B cell (primary cell): ENCODE measurements around the gene TXNDC11. TPM values are rescaled to one million over a fixed set of nuclear protein-coding genes. Genes with fewer than 3 reads are reported as not detected.
A peak's percentile ranks its signal among the peaks of the same experiment; 100 is the strongest.

Experiments used
- ATAC-seq: fragments of 200-7000 bp; cut with Tn5 transposase; one replicate; pipeline ENCODE4 v1.10.0; 2021; ENCODE audit warnings: low read depth, mild to moderate bottlenecking, moderate number of reproducible peaks, moderate library complexity
- CTCF ChIA-PET: fragments of 350-600 bp; sonication (Branson Sonifier 250); formaldehyde crosslinking; loops from one replicate; lab custom pipeline; 2021; ENCODE audit warnings: antibody characterized with exemption, inconsistent platforms; lab: Charles Lee
- POLR2A ChIA-PET: fragments of 350-600 bp; sonication (Branson Sonifier 250); formaldehyde crosslinking; loops from one replicate; lab custom pipeline; 2021; ENCODE audit warnings: antibody characterized with exemption; lab: Charles Lee
- DNase-seq: peaks from one replicate; pipeline ENCODE4 v3.0.0; 2013
- H2AFZ ChIP-seq: 2 replicates; pipeline ENCODE4 v1.6.1; 2012; ENCODE audit warnings: mild to moderate bottlenecking, low read depth, low read length; ENCODE audit not compliant: insufficient read depth, poor library complexity, severe bottlenecking
- H3K27ac ChIP-seq, 2 donors: 1 replicate in 1 of 2; 2 replicates in 1 of 2; pipeline ENCODE4 v1.5.1; 2012 to 2013; ENCODE audit warnings: low read length in 2 of 2, mild to moderate bottlenecking in 2 of 2, moderate library complexity in 1 of 2
- H3K27me3 ChIP-seq, 4 experiments: fragments of 200-600 bp in 1 of 4; sonication (generic) in 1 of 4; replicated peaks in 1 of 4; 1 replicate in 2 of 4; 2 replicates in 2 of 4; pipeline versions ENCODE4 v1.6.1 to v1.7.0; 2013 to 2016; ENCODE audit warnings: low read length in 3 of 4, mild to moderate bottlenecking in 2 of 4, mixed read lengths in 1 of 4, moderate library complexity in 1 of 4; ENCODE audit not compliant: insufficient read depth in 4 of 4, control insufficient read depth in 3 of 4; ENCODE audit errors: control extremely low read depth in 1 of 4
- H3K36me3 ChIP-seq, 2 experiments: replicated peaks in 1 of 2; 1 replicate in 1 of 2; 2 replicates in 1 of 2; pipeline versions ENCODE4 v1.6.1 to v1.7.1; 2013; ENCODE audit warnings: low read length in 1 of 2; ENCODE audit not compliant: insufficient read depth in 2 of 2, control insufficient read depth in 1 of 2; ENCODE audit errors: control extremely low read depth in 1 of 2, extremely low read depth in 1 of 2
- H3K4me1 ChIP-seq, 2 donors: fragments of 200-600 bp in 1 of 2; sonication (generic) in 1 of 2; 1 replicate in 1 of 2; 2 replicates in 1 of 2; pipeline versions ENCODE4 v1.5.1 to v1.6.1; 2013 to 2017; ENCODE audit warnings: low read length in 2 of 2; ENCODE audit not compliant: control insufficient read depth in 2 of 2, insufficient read depth in 2 of 2
- H3K4me2 ChIP-seq: replicated peaks from 2 replicates; pipeline ENCODE3; 2012; ENCODE audit warnings: mild to moderate bottlenecking, low read depth, low read length; ENCODE audit not compliant: poor library complexity, severe bottlenecking
- H3K4me3 ChIP-seq, 5 experiments: fragments of 200-600 bp in 1 of 5; sonication (generic) in 1 of 5; 1 replicate in 3 of 5; 2 replicates in 2 of 5; pipeline versions ENCODE4 v1.5.1 to v1.7.0; 2011 to 2016; ENCODE audit warnings: low read length in 4 of 5, mild to moderate bottlenecking in 4 of 5, low read depth in 2 of 5, control low read depth in 1 of 5, moderate library complexity in 1 of 5; ENCODE audit not compliant: insufficient read depth in 1 of 5; ENCODE audit errors: control extremely low read depth in 1 of 5, extremely low read depth in 1 of 5
- H3K79me2 ChIP-seq: fragments of 200-600 bp; sonication (generic); one replicate; pipeline ENCODE4 v1.6.0; 2016; ENCODE audit warnings: low read length; ENCODE audit not compliant: control insufficient read depth, insufficient read depth
- H3K9ac ChIP-seq: fragments of 200-600 bp; sonication (generic); 2 replicates; pipeline ENCODE4 v1.6.1; 2017; ENCODE audit warnings: mild to moderate bottlenecking, low read length, moderate library complexity
- H3K9me3 ChIP-seq, 3 donors: one replicate each; pipeline versions ENCODE4 v1.6.1 to v1.7.1; 2013; ENCODE audit warnings: low read length in 2 of 3; ENCODE audit not compliant: control insufficient read depth in 2 of 3, insufficient read depth in 1 of 3; ENCODE audit errors: control extremely low read depth in 1 of 3
- H4K20me1 ChIP-seq: 2 replicates; pipeline ENCODE4 v1.6.0; 2012; ENCODE audit warnings: mild to moderate bottlenecking, low read length; ENCODE audit not compliant: insufficient read depth, control insufficient read depth, poor library complexity, severe bottlenecking
- H3K27ac Mint-ChIP-seq: one replicate; pipeline ENCODE4 v1.8.0; 2021; ENCODE audit warnings: mixed read lengths
- H3K27me3 Mint-ChIP-seq: one replicate; pipeline ENCODE4 v1.8.0; 2021; ENCODE audit warnings: mixed read lengths
- H3K4me1 Mint-ChIP-seq: one replicate; pipeline ENCODE4 v1.8.0; 2021; ENCODE audit warnings: mixed read lengths
- H3K4me3 Mint-ChIP-seq: one replicate; pipeline ENCODE4 v1.8.0; 2021; ENCODE audit warnings: mixed read lengths
- H3K9me3 Mint-ChIP-seq: one replicate; pipeline ENCODE4 v1.8.0; 2022; ENCODE audit warnings: mixed read lengths; ENCODE audit not compliant: insufficient read depth
- CTCF ChIP-seq: fragments of 200-600 bp; IDR thresholded peaks from one replicate; pipeline ENCODE4 v1.8.0; 2022; ENCODE audit warnings: antibody characterized with exemption, mild to moderate bottlenecking
- EZH2 ChIP-seq: IDR thresholded peaks from 2 replicates; pipeline ENCODE4 v1.6.1; 2012; ENCODE audit warnings: borderline replicate concordance, low read depth, mild to moderate bottlenecking, moderate library complexity, low read length; ENCODE audit not compliant: insufficient read depth, poor library complexity, severe bottlenecking
- WGBS: methylation state at CpG from one replicate; pipeline ENCODE4 v1.1.5; 2013; ENCODE audit warnings: missing lambda C conversion rate; ENCODE audit not compliant: insufficient coverage; 5-methylcytosine and 5-hydroxymethylcytosine counted together
- intact Hi-C: fragments of 100-400 bp; cut with micrococcal nuclease; formaldehyde crosslinking; loops from one replicate; pipeline ENCODE4 v1.10.0; 2022
- polyA plus RNA-seq: library from polyadenylated mRNA; depleted of rRNA; stranded (reverse); fragments of >200 nt; gene quantifications from 2 replicates; pipeline ENCODE4 v1.2.3, GENCODE V29; 2012
- total RNA-seq, 2 donors: library from RNA; stranded (reverse); fragments of 120-200 nt in 1 of 2; gene quantifications; 1 replicate in 1 of 2; 2 replicates in 1 of 2; pipeline versions ENCODE4 v1.2.3 to v1.2.4, GENCODE V29; 2013 to 2022

Gene TXNDC11
- total and polyA plus RNA-seq, 2 donors (not counting 1 experiment from before 2014, with no cell fraction given), result 50.2 to 76.9 TPM

- Mint-ChIP-seq H3K4me1 (peaks cover 43% of the 10 kb centered on the region), H3K27ac (peak overlapping the region; percentile 4), H3K4me3 (no peak overlapping the region), H3K27me3 (no peaks in the 10 kb centered on the region), H3K9me3 (no peaks in the 10 kb centered on the region)
- Histone ChIP-seq H3K4me1 (peaks cover 11 to 22% of the 10 kb centered on the region in 2 donors), H3K4me2 (no peak overlapping the region), H4K20me1 (peaks cover 12% of the 10 kb centered on the region), H3K27me3 (no peaks in the 10 kb centered on the region), H2AFZ (no peak overlapping the region), H3K4me3 (no peak overlapping the region), H3K9ac (no peak overlapping the region), H3K9me3 (no peaks in the 10 kb centered on the region), H3K36me3 (peaks cover 10 to 78% of the 10 kb centered on the region in 2 experiments), H3K79me2 (peaks cover 74% of the 10 kb centered on the region), H3K27ac (peak overlapping the region in 1 of 2 donors; percentile 20)
- ATAC-seq (no peak), DNase-seq (no peak)
- TF ChIP-seq EZH2, result no peak
- TF ChIP-seq CTCF, result no peak
- CTCF ChIA-PET, result interaction anchor here (0.5 to 1.1 kb wide), 2 partner anchors 19 to 660 kb away, joined by 3 read pairs; no protein-coding TSS in a partner anchor
- intact Hi-C loops, result no loop called here
- POLR2A ChIA-PET, result no interaction called here
- no CpG with 5 or more reads among the region's 3 CpGs for WGBS
Observed at GRCh38 chr16:11734025-11734652, 8.5 kb downstream of the TXNDC11 start.

GRCh38 chr16:11731222-11731621 lies 11.4 kb downstream of the TXNDC11 start:
- Histone ChIP-seq H3K9ac (no peak overlapping the region), H3K27me3 (no peaks in the 10 kb centered on the region), H3K27ac (no peak overlapping the region), H3K4me2 (no peak overlapping the region), H3K9me3 (no peaks in the 10 kb centered on the region), H2AFZ (no peak overlapping the region), H3K4me1 (peaks cover 4 to 7% of the 10 kb centered on the region in 2 donors), H3K36me3 (peaks cover 12 to 83% of the 10 kb centered on the region in 2 experiments), H3K4me3 (no peak overlapping the region), H4K20me1 (no peaks in the 10 kb centered on the region), H3K79me2 (peaks cover 60% of the 10 kb centered on the region)
- DNase-seq (no peak), ATAC-seq (no peak)
- POLR2A ChIA-PET, result no interaction called here
- H3K4me3 Mint-ChIP-seq, result no peak overlapping the region
- CTCF ChIA-PET, result interaction anchor here (0.6 to 1.5 kb wide), 3 partner anchors 16 to 86 kb away, joined by 3 to 5 read pairs (median 3); partner anchors contain the start of gene ZC3H7A
- peak overlapping the region; percentile 28 for H3K27ac Mint-ChIP-seq
- peaks cover 21% of the 10 kb centered on the region for H3K4me1 Mint-ChIP-seq
- intact Hi-C loops, result no loop called here
- WGBS, result no CpG with 5 or more reads among the region's 3 CpGs
- no peaks in the 10 kb centered on the region for H3K27me3 Mint-ChIP-seq
- TF ChIP-seq EZH2 (no peak), CTCF (no peak)
- no peaks in the 10 kb centered on the region for H3K9me3 Mint-ChIP-seq
